ENCODE results near the gene ADD3.

Gene ADD3

GRCh38 chr10:110137142-110137545, 129.4 kb downstream of the ADD3 start:
- peak; percentile 71 for DNase-seq (ENCODE audit: extremely low spot score)
- ChIA-PET POLR2A (no interaction called here), CTCF (interaction anchor here (0.6 to 2.4 kb wide), 6 partner anchors 74 to 253 kb away, joined by 3 to 13 read pairs (median 8); no protein-coding TSS in a partner anchor)
- TF ChIP-seq SP1 (IDR thresholded peaks at IDR 0.05), result no peak
- TF ChIP-seq, protein P1, sequence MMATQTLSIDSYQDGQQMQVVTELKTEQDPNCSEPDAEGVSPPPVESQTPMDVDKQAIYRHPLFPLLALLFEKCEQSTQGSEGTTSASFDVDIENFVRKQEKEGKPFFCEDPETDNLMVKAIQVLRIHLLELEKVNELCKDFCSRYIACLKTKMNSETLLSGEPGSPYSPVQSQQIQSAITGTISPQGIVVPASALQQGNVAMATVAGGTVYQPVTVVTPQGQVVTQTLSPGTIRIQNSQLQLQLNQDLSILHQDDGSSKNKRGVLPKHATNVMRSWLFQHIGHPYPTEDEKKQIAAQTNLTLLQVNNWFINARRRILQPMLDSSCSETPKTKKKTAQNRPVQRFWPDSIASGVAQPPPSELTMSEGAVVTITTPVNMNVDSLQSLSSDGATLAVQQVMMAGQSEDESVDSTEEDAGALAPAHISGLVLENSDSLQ (IDR thresholded peaks at IDR 0.05), result peak; percentile 33; the same call in 1 of the 2 replicates

GRCh38 chr10:110138197-110138812, 130.5 kb downstream of the ADD3 start:
- peak; percentile 50; the same call in 1 of the 2 replicates for TF ChIP-seq ZNF384 (IDR thresholded peaks at IDR 0.05)
- TF ChIP-seq ELF4 (IDR thresholded peaks at IDR 0.05), result no peak
- DNase-seq (ENCODE audit: extremely low spot score), result no peak
- CTCF ChIA-PET, result interaction anchor here (0.6 to 2.4 kb wide), 15 partner anchors 9 to 1558 kb away, joined by 3 to 13 read pairs (median 5); no protein-coding TSS in a partner anchor
- POLR2A ChIA-PET, result interaction anchor here (1.2 kb wide), 1 partner anchor 72 kb away, joined by 5 read pairs; no protein-coding TSS in a partner anchor

DNA sequence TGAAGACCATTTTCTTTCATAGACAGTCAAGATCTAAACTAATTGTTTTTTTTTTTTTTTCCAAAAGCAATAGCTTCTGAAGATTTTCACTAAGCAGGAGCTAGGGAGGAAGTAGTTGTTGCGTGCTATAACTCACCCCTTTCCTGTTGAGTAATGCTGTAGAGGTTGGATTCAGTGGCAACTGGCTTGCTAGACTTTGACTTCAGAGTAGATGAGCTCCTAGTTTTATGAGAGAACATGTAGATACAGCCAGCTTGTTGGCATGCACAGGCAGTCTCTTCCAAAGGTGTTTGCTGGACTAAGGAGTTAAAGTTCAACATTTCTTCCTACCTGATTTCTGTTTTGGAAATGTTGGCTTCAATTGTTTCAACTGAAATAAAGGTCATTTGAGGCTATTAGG, 133.4 kb downstream of the ADD3 start:
- no peak for DNase-seq (ENCODE audit: extremely low spot score)
- ChIA-PET CTCF (no interaction called here), POLR2A (interaction anchor here (1.0 kb wide), 1 partner anchor 69 kb away, joined by 3 read pairs; no protein-coding TSS in a partner anchor)
- no peak for TF ChIP-seq FOXK2 (IDR thresholded peaks at IDR 0.05)
- TF ChIP-seq BHLHE40 (IDR thresholded peaks at IDR 0.05; ENCODE audit: borderline replicate concordance), result no peak
- TF ChIP-seq, protein P1 (IDR thresholded peaks at IDR 0.05), result no peak
- no peak for TF ChIP-seq NFRKB (IDR thresholded peaks at IDR 0.05)
- no peak for TF ChIP-seq CTBP1 (IDR thresholded peaks at IDR 0.05; ENCODE audit: borderline replicate concordance)
- TF ChIP-seq HDGF (IDR thresholded peaks at IDR 0.05; ENCODE audit: borderline replicate concordance), result no peak
- no peak for TF ChIP-seq ZNF384 (IDR thresholded peaks at IDR 0.05)
- TF ChIP-seq FOXM1 (IDR thresholded peaks at IDR 0.05; ENCODE audit: borderline replicate concordance), result no peak
- no peak for TF ChIP-seq ELF4 (IDR thresholded peaks at IDR 0.05)
- TF ChIP-seq FOXA1 (IDR thresholded peaks at IDR 0.05), result no peak
- no peak for TF ChIP-seq SP1 (IDR thresholded peaks at IDR 0.05)
- no peak for TF ChIP-seq LEF1 (IDR thresholded peaks at IDR 0.05; ENCODE audit: borderline replicate concordance)
- no peak for TF ChIP-seq ARNT (IDR thresholded peaks at IDR 0.05)
- TF ChIP-seq SUZ12 (IDR thresholded peaks at IDR 0.05), result no peak
- TF ChIP-seq L3MBTL2 (conservative IDR thresholded peaks at IDR 0.05), result no peak
- no peak for TF ChIP-seq TARDBP (IDR thresholded peaks at IDR 0.05)

DNA sequence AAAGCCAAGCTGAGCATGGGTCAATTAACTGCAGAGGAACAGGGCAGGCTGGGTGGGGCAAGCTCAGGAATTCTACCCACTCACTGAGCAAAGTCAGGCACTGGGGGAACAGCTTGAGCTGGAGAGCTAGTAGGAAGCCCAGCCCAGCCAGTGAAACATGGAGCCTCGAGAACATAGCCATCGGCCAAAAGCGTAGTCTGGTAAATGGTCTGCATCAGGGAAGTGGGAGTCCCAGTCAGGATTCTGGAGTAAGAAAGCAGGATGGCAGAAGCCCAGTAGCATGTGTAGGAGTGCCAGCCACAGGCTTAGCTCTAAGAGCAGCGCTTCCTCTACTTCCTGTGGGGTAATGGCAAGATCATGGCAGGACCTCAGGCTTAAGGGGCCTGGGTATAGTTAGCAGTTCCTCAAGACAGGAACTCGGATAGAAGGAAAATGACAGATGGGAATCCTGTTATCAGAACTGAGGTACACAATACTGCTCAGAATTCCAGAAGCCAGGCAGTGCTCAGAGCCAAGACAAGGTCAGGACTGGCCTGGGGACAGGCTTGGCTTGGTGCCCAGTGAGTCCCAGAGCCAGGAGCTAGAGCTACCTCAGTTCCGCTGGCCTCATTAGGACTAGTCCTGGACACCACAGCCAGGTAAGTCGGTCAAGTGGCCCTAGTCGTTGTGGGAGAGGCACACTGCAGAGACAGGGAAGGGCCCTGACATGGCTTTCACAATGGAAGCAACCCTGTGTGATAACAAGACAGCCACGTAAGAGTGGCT, 134.3 kb downstream of the ADD3 start:
- ChIA-PET CTCF (interaction anchor here (0.8 kb wide), 1 partner anchor 135 kb away, joined by 4 read pairs; no protein-coding TSS in a partner anchor), POLR2A (interaction anchor here (1.0 kb wide), 1 partner anchor 68 kb away, joined by 3 read pairs; no protein-coding TSS in a partner anchor)
- TF ChIP-seq ELF4 (IDR thresholded peaks at IDR 0.05) (no peak), LEF1 (IDR thresholded peaks at IDR 0.05; ENCODE audit: borderline replicate concordance) (no peak), TARDBP (IDR thresholded peaks at IDR 0.05) (no peak), BHLHE40 (IDR thresholded peaks at IDR 0.05; ENCODE audit: borderline replicate concordance) (no peak), HDGF (IDR thresholded peaks at IDR 0.05; ENCODE audit: borderline replicate concordance) (no peak), SP1 (IDR thresholded peaks at IDR 0.05) (no peak), L3MBTL2 (conservative IDR thresholded peaks at IDR 0.05) (no peak), ARNT (IDR thresholded peaks at IDR 0.05) (no peak), FOXA1 (IDR thresholded peaks at IDR 0.05) (no peak)
- TF ChIP-seq, protein P1 (IDR thresholded peaks at IDR 0.05), result no peak
- DNase-seq (ENCODE audit: extremely low spot score), result no peak

GRCh38 chr10:110142965-110143364, 135.2 kb downstream of the ADD3 start:
- CTCF ChIA-PET, result interaction anchor here (0.6 kb wide), 1 partner anchor 259 kb away, joined by 3 read pairs; no protein-coding TSS in a partner anchor
- no peak for DNase-seq (ENCODE audit: extremely low spot score)
- POLR2A ChIA-PET, result no interaction called here
- TF ChIP-seq ELF4 (IDR thresholded peaks at IDR 0.05), result no peak

DNA sequence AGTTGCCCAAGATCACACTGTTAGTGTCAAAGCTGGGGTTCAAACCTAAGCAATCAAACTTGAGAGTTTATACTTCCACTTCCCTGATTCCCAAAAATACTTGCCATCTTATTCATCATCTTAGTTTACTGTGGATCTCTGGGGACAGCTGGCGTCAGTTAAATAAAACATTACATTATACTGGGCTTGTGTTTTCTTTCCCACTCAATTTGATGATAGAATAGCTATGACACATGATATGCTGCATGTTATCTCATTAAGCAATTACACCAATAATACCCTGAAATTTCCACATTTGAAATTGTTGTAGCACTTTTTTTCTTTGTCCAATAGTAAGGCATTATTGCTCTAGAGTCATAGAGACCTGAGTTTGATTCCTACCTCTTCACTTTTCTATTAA, 136.7 kb downstream of the ADD3 start:
- no peak for DNase-seq (ENCODE audit: extremely low spot score)
- TF ChIP-seq LEF1 (IDR thresholded peaks at IDR 0.05; ENCODE audit: borderline replicate concordance) (no peak), HDGF (IDR thresholded peaks at IDR 0.05; ENCODE audit: borderline replicate concordance) (no peak), SUZ12 (IDR thresholded peaks at IDR 0.05) (no peak), BHLHE40 (IDR thresholded peaks at IDR 0.05; ENCODE audit: borderline replicate concordance) (no peak), FOXK2 (IDR thresholded peaks at IDR 0.05) (no peak), ARNT (IDR thresholded peaks at IDR 0.05) (no peak), ELF4 (IDR thresholded peaks at IDR 0.05) (no peak), TARDBP (IDR thresholded peaks at IDR 0.05) (no peak), FOXM1 (IDR thresholded peaks at IDR 0.05; ENCODE audit: borderline replicate concordance) (no peak), NFRKB (IDR thresholded peaks at IDR 0.05) (no peak), L3MBTL2 (conservative IDR thresholded peaks at IDR 0.05) (no peak), FOXA1 (IDR thresholded peaks at IDR 0.05) (no peak), CTBP1 (IDR thresholded peaks at IDR 0.05; ENCODE audit: borderline replicate concordance) (no peak), ZNF384 (IDR thresholded peaks at IDR 0.05) (no peak), SP1 (IDR thresholded peaks at IDR 0.05) (no peak)
- TF ChIP-seq, protein P1 (IDR thresholded peaks at IDR 0.05), result no peak
- POLR2A ChIA-PET, result no interaction called here
- CTCF ChIA-PET, result interaction anchor here (1.4 kb wide), 1 partner anchor 64 kb away, joined by 3 read pairs; no protein-coding TSS in a partner anchor
